Smooth muscle cell (in vitro differentiated cells): ENCODE results near the gene TARS2. TPM values are rescaled to one million over a fixed set of nuclear protein-coding genes. Genes with fewer than 3 reads are reported as not detected.

ENCODE experiments used
- DNase-seq: peaks from one replicate; lab custom pipeline; 2025; ENCODE audit not compliant: unreplicated experiment; lab: John Stamatoyannopoulos, UW
- H2AFZ ChIP-seq: fragments of 200-600 bp; sonication (generic); 2 replicates; pipeline ENCODE4 v1.6.0; 2016; ENCODE audit warnings: antibody characterized with exemption, low read depth, mild to moderate bottlenecking
- H3F3A ChIP-seq: fragments of 200-600 bp; sonication (generic); 2 replicates; pipeline ENCODE4 v1.6.0; 2017; ENCODE audit warnings: antibody characterized with exemption, low read depth
- H3K27ac ChIP-seq: fragments of 200-600 bp; sonication (generic); 2 replicates; pipeline ENCODE4 v1.5.1; 2016; ENCODE audit warnings: low read depth, mild to moderate bottlenecking
- H3K27me3 ChIP-seq: fragments of 200-600 bp; sonication (generic); 2 replicates; pipeline ENCODE4 v1.6.1; 2016; ENCODE audit warnings: low read depth, mild to moderate bottlenecking
- H3K36me3 ChIP-seq: fragments of 200-600 bp; sonication (generic); 2 replicates; pipeline ENCODE4 v1.5.1; 2016; ENCODE audit warnings: low read depth
- H3K4me1 ChIP-seq: fragments of 200-600 bp; sonication (generic); 2 replicates; pipeline ENCODE4 v1.5.1; 2016; ENCODE audit warnings: low read depth
- H3K4me2 ChIP-seq: fragments of 200-600 bp; sonication (generic); 2 replicates; pipeline ENCODE4 v1.6.0; 2016; ENCODE audit warnings: mild to moderate bottlenecking
- H3K4me3 ChIP-seq: fragments of 200-600 bp; sonication (generic); 2 replicates; pipeline ENCODE4 v1.5.1; 2016; ENCODE audit warnings: mild to moderate bottlenecking
- H3K79me2 ChIP-seq: fragments of 200-600 bp; sonication (generic); 2 replicates; pipeline ENCODE4 v1.6.0; 2016; ENCODE audit warnings: low read depth, mild to moderate bottlenecking
- H3K9ac ChIP-seq: fragments of 200-600 bp; sonication (generic); 2 replicates; pipeline ENCODE4 v1.6.0; 2016; ENCODE audit warnings: low read depth
- H3K9me3 ChIP-seq: fragments of 200-600 bp; sonication (generic); replicated peaks from 2 replicates; pipeline ENCODE4 v1.5.1; 2016; ENCODE audit warnings: low read depth
- H4K20me1 ChIP-seq: fragments of 200-600 bp; sonication (generic); 2 replicates; pipeline ENCODE4 v1.6.0; 2016; ENCODE audit warnings: low read depth
- CTCF ChIP-seq: fragments of 200-600 bp; sonication (generic); IDR thresholded peaks from 2 replicates; pipeline ENCODE4 v1.5.1; 2017; ENCODE audit warnings: borderline replicate concordance, mild to moderate bottlenecking, antibody characterized with exemption; ENCODE audit not compliant: insufficient read depth, poor library complexity, severe bottlenecking
- WGBS: methylation state at CpG from one replicate; pipeline ENCODE4 v1.1.7; 2016; ENCODE audit warnings: low lambda C conversion rate; 5-methylcytosine and 5-hydroxymethylcytosine counted together
- polyA plus RNA-seq: library from polyadenylated mRNA; unstranded; fragments of >200 nt; fragmentation: Nextera tagmentation; extraction: Ambion mirVana; gene quantifications from 2 replicates; pipeline ENCODE4 v1.2.1, GENCODE V29; 2016
- total RNA-seq: library from RNA; depleted of rRNA; stranded (reverse); fragments of >200 nt; gene quantifications from 2 replicates; pipeline ENCODE4 v1.2.3, GENCODE V29; 2014

TARS2 gene
- total and polyA plus RNA-seq, 2 experiments from 2014 or later, result 8.6 to 20.9 TPM

- H2AFZ ChIP-seq, result no peak overlapping the region
- H3K4me3 ChIP-seq, result no peak overlapping the region
- H3K4me2 ChIP-seq, result no peak overlapping the region
These were observed 9.9 kb upstream of the TARS2 start for GRCh38 chr1:150477320-150477719.

GRCh38 chr1:150477733-150478132 lies 9.5 kb upstream of the TARS2 start:
- H3K4me3 ChIP-seq, result no peak overlapping the region
- peaks cover 7% of the 10 kb centered on the region for H3F3A ChIP-seq
- DNase-seq, result no peak
- no peak overlapping the region for H3K4me2 ChIP-seq
- 50% methylated on average over 4 of the region's 4 CpGs for WGBS
- no peak overlapping the region for H2AFZ ChIP-seq
- H4K20me1 ChIP-seq, result no peaks in the 10 kb centered on the region
- peak overlapping the region; percentile 29 for H3K27ac ChIP-seq
- no peaks in the 10 kb centered on the region for H3K36me3 ChIP-seq
- H3K4me1 ChIP-seq, result peaks cover 4% of the 10 kb centered on the region
- H3K27me3 ChIP-seq, result no peaks in the 10 kb centered on the region
- H3K79me2 ChIP-seq, result no peaks in the 10 kb centered on the region
- no peak overlapping the region for H3K9ac ChIP-seq
- no peak for TF ChIP-seq CTCF
- no peaks in the 10 kb centered on the region for H3K9me3 ChIP-seq

More at GRCh38 chr1:150477320-150477719, 9.9 kb upstream of the TARS2 start:
- H3K9me3 ChIP-seq, result no peaks in the 10 kb centered on the region
- H3F3A ChIP-seq, result peaks cover 7% of the 10 kb centered on the region
- TF ChIP-seq CTCF, result no peak
- WGBS, result 70% methylated on average over 1 of the region's 1 CpG
- no peak overlapping the region for H3K9ac ChIP-seq
- peak overlapping the region; percentile 29 for H3K27ac ChIP-seq
- H4K20me1 ChIP-seq, result no peaks in the 10 kb centered on the region
- H3K4me1 ChIP-seq, result peaks cover 4% of the 10 kb centered on the region
- H3K79me2 ChIP-seq, result no peaks in the 10 kb centered on the region
- no peaks in the 10 kb centered on the region for H3K27me3 ChIP-seq
- H3K36me3 ChIP-seq, result no peaks in the 10 kb centered on the region
- no peak for DNase-seq

- no peaks in the 10 kb centered on the region for H3K79me2 ChIP-seq
- H3K4me2 ChIP-seq, result no peak overlapping the region
- DNase-seq, result no peak
- no peaks in the 10 kb centered on the region for H3K27me3 ChIP-seq
- no peaks in the 10 kb centered on the region for H4K20me1 ChIP-seq
- H3K4me1 ChIP-seq, result peaks cover 4% of the 10 kb centered on the region
- H3K36me3 ChIP-seq, result no peaks in the 10 kb centered on the region
- no peak overlapping the region for H3K27ac ChIP-seq
- TF ChIP-seq CTCF, result no peak
- no peak overlapping the region for H3K4me3 ChIP-seq
- H3K9ac ChIP-seq, result no peak overlapping the region
- peaks cover 7% of the 10 kb centered on the region for H3F3A ChIP-seq
- H2AFZ ChIP-seq, result no peak overlapping the region
- WGBS, result 79% methylated on average over 4 of the region's 4 CpGs
- no peaks in the 10 kb centered on the region for H3K9me3 ChIP-seq
These were observed 7.8 kb upstream of the TARS2 start for GRCh38 chr1:150479370-150479769.

GRCh38 chr1:150479927-150480352 lies 7.3 kb upstream of the TARS2 start:
- Histone ChIP-seq H3K4me1 (peaks cover 4% of the 10 kb centered on the region), H3K36me3 (no peaks in the 10 kb centered on the region), H4K20me1 (no peaks in the 10 kb centered on the region), H3K79me2 (no peaks in the 10 kb centered on the region), H3K27ac (no peak overlapping the region), H3K4me2 (no peak overlapping the region), H2AFZ (no peak overlapping the region), H3K27me3 (no peaks in the 10 kb centered on the region), H3K9me3 (no peaks in the 10 kb centered on the region), H3K4me3 (no peak overlapping the region), H3F3A (peaks cover 7% of the 10 kb centered on the region), H3K9ac (no peak overlapping the region)
- 90% methylated on average over 2 of the region's 2 CpGs for WGBS
- no peak for TF ChIP-seq CTCF
- no peak for DNase-seq
